Measurements from ENCODE around the gene SPP2. TPM values are rescaled to one million over a fixed set of nuclear protein-coding genes. Genes with fewer than 3 reads are reported as not detected.

The SPP2 gene
- total and polyA plus RNA-seq, 12 donors, result 0.33 TPM; not detected in 11

DNA sequence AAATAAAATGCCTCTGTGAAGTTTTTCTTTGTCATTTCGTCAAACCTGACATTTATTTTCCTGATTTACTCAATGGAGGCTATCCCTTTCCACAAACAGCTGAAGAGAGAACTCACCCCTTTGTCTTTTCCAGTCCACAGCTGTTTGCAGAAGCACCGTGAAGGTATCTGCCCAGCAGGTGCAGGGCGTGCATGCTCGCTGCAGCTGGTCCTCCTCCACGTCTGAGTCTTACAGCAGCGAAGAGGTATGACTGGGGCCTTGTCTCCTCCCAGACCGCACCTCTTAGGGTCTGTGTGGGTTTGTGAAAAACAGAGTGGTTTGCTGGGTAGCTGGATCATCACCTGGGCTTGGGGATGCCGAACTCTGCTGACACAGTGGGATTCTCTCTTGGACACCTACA lies 9.7 kb downstream of the SPP2 start:
- intact Hi-C loops (cut with DNase I), result no loop called here
- Histone ChIP-seq H3K9me3 (replicated peaks in 1 of 3) (no peaks in the 10 kb centered on the region), H3K27ac (no peak overlapping the region), H3K4me1 (replicated peaks in 1 of 2) (no peaks in the 10 kb centered on the region), H3K4me3 (no peak overlapping the region), H3K27me3 (no peaks in the 10 kb centered on the region), H3K36me3 (replicated peaks in 1 of 2) (no peaks in the 10 kb centered on the region)
- no peak for DNase-seq
- no peak for TF ChIP-seq POLR2A (IDR thresholded peaks at IDR 0.05)
- TF ChIP-seq, protein P1, sequence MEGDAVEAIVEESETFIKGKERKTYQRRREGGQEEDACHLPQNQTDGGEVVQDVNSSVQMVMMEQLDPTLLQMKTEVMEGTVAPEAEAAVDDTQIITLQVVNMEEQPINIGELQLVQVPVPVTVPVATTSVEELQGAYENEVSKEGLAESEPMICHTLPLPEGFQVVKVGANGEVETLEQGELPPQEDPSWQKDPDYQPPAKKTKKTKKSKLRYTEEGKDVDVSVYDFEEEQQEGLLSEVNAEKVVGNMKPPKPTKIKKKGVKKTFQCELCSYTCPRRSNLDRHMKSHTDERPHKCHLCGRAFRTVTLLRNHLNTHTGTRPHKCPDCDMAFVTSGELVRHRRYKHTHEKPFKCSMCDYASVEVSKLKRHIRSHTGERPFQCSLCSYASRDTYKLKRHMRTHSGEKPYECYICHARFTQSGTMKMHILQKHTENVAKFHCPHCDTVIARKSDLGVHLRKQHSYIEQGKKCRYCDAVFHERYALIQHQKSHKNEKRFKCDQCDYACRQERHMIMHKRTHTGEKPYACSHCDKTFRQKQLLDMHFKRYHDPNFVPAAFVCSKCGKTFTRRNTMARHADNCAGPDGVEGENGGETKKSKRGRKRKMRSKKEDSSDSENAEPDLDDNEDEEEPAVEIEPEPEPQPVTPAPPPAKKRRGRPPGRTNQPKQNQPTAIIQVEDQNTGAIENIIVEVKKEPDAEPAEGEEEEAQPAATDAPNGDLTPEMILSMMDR (IDR thresholded peaks at IDR 0.05), result no peak
- WGBS, 4 donors, result 61 to 81% (median 78%) methylated on average over 7 to 8 of the region's 8 CpGs

DNA sequence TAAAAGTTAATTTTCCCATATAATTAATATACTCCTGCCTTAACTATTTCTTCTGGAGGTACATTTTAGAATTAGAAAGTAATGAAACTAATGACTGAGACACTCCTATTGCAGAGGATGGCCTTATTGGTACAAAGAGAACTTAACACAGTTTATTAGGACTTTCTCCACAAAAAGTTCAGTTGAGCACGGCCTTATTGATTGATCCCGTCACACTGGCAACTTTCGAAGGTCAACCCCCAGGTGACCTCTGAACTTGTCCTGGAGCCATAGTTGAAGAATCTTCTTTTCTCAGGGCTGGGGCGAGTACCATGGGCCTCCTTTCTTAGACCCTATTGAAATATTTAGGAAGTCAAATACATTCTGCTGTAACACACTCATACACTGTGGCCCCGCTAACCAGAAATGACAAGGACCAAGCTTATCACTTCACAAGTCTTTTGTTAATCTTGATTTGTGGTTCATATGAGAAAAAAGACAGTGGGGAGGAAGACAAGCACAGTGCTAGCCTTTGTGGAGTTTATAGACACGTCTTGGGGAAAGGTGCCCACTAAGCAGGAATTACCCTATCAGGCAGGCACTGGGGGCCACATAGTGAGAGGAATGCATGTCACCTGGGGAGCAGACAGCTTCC lies 11.2 kb downstream of the SPP2 start:
- no peak overlapping the region for H3K4me3 ChIP-seq
- no peaks in the 10 kb centered on the region for H3K9me3 ChIP-seq (replicated peaks in 1 of 3)
- no peak for DNase-seq
- intact Hi-C loops (cut with DNase I), result no loop called here
- no peaks in the 10 kb centered on the region for H3K4me1 ChIP-seq (replicated peaks in 1 of 2)
- TF ChIP-seq, protein P1 (IDR thresholded peaks at IDR 0.05), result no peak
- no peak for TF ChIP-seq POLR2A (IDR thresholded peaks at IDR 0.05)
- no peak overlapping the region for H3K27ac ChIP-seq
- WGBS, 4 donors, result 60 to 78% (median 73%) methylated on average over 6 of the region's 6 CpGs
- H3K27me3 ChIP-seq, result no peaks in the 10 kb centered on the region
- no peaks in the 10 kb centered on the region for H3K36me3 ChIP-seq (replicated peaks in 1 of 2)

DNA sequence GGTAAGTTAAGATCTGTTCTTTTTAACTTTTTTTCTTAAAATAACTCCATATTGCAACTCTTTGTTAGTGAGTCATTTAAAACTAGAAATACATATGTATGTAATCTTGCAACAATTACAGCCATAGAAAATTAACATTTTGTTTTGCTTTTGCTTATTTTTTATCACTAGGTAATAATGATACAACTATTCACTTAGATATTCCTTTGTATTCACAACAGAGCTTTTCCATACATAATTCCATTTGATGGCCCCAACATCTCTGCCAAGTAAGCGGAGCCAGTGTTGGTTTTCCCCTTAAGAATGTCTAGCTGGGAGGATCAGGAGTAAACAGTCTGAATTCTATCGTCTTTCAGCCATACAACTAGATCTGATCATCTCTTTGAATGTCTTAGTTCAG lies 16.1 kb downstream of the SPP2 start:
- Histone ChIP-seq H3K4me1 (replicated peaks in 1 of 2) (no peaks in the 10 kb centered on the region), H3K36me3 (replicated peaks in 1 of 2) (no peaks in the 10 kb centered on the region), H3K27ac (no peak overlapping the region), H3K4me3 (no peak overlapping the region), H3K9me3 (replicated peaks in 1 of 3) (no peaks in the 10 kb centered on the region), H3K27me3 (no peaks in the 10 kb centered on the region)
- no peak for TF ChIP-seq POLR2A (IDR thresholded peaks at IDR 0.05)
- TF ChIP-seq, protein P1 (IDR thresholded peaks at IDR 0.05), result no peak
- intact Hi-C loops (cut with DNase I), result no loop called here
- DNase-seq, result no peak
- WGBS, 4 donors, result 68 to 83% (median 74%) methylated on average over 2 of the region's 2 CpGs

DNA sequence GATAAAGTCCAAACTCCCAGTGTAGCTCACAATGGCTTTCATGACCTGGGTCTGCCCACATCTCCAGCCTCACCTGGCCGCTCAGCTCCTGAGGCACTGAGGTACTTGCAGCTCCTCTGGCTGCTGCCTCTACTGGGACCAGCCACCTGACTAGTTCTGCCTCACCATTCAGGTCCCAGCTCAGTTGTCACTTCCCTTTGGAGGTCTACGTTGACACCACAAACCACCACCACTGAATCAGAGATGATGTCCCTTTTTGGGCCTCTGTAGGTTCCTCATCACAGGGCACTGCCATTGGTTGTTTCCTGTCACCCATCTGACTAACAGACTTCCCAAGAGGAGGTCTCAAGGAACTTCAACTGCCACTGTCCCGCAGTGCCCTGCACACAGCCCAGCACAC lies 21.2 kb downstream of the SPP2 start:
- H3K4me1 ChIP-seq (replicated peaks in 1 of 2), result no peaks in the 10 kb centered on the region
- no peaks in the 10 kb centered on the region for H3K9me3 ChIP-seq (replicated peaks in 1 of 3)
- DNase-seq, result no peak
- intact Hi-C loops (cut with DNase I), result no loop called here
- H3K4me3 ChIP-seq, result no peak overlapping the region
- no peak overlapping the region for H3K27ac ChIP-seq
- no peaks in the 10 kb centered on the region for H3K27me3 ChIP-seq
- TF ChIP-seq, protein P1 (IDR thresholded peaks at IDR 0.05), result no peak
- no peak for TF ChIP-seq POLR2A (IDR thresholded peaks at IDR 0.05)
- no peaks in the 10 kb centered on the region for H3K36me3 ChIP-seq (replicated peaks in 1 of 2)
- 69 to 94% (median 79%) methylated on average over 2 to 3 of the region's 3 CpGs for WGBS, 4 donors
